GM12874 (cell line): ENCODE measurements around the gene TSPOAP1.

Experiments used
- CTCF ChIP-seq: IDR thresholded peaks from 2 replicates; pipeline ENCODE4 v1.5.1; 2011; ENCODE audit warnings: low read depth, mild to moderate bottlenecking, control low read depth, low read length, moderate library complexity; ENCODE audit not compliant: insufficient read depth

Gene TSPOAP1

GRCh38 chr17:58309918-58310259 lies 18.7 kb downstream of the TSPOAP1 start:
- TF ChIP-seq CTCF: no peak

- no peak for TF ChIP-seq CTCF
Measured at GRCh38 chr17:58308985-58309917, 19.3 kb downstream of the TSPOAP1 start.

DNA sequence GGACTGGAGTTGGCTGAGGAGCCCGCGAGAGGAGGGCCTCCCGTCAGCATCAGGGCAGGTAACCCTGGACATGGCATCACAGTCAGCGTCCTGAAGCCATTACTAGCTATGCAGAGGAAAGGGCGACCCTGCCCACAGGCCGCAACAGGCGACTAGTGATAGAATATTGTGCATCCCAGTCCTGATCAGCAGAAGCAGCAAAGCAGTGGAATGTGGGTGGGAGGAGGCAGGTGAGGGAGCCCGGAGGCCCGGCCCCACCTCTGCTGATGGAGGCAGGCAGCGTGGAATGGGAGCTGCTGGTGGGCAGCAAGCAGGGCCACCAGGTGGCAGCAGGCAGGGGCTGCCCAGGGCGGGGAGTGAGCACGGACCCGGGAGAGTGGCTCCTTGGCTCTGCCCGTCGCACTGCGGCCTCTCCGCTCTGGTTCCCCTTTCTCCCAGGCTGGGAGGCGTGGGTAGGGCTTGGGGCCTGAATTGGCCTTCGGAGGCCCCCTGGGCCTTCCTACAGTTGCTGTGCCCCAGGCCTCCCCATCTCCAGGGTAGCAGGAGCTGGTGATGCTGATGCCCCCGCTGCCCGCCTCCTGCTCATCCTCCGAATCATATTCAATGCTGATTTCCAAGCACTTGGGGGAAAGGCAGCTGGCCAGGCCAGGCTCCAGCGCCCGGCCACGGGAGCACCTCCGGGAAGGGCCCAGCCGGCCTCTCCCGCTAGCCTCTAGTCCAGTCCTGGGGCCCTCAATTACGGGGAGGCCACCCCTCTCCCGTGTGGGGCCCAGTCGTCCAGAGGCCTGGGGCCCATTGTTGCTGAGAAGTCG lies 20.2 kb downstream of the TSPOAP1 start:
- 0 out of 2 replicates have a peak, but pooled peaks have one; percentile 8 for TF ChIP-seq CTCF

GRCh38 chr17:58307468-58308172 lies 21.0 kb downstream of the TSPOAP1 start:
- TF ChIP-seq CTCF: no peak

GRCh38 chr17:58306131-58306951 lies 22.3 kb downstream of the TSPOAP1 start:
- no peak for TF ChIP-seq CTCF

DNA sequence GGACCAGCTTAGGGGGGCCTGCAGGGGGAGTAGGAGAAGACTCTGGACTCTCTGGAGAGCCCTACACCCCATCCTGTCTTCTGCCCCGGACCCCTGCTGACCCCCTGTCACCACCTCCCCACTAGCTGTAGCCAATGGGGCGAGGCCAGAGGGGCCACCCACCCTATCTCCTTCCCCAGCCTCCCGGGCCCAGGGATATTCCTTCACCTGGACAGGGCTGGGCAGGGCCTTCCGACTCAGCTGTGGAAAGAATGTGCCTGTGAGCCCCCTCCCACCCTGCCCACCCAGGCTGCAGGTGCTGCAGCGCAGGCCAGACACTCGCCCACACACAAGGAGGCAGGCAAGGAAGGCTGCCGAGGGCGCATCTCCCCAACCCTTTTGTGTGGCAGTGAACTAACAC lies 23.0 kb downstream of the TSPOAP1 start:
- no peak for TF ChIP-seq CTCF
